Measurements from ENCODE around the gene DRC1.

DRC1 gene

DNA sequence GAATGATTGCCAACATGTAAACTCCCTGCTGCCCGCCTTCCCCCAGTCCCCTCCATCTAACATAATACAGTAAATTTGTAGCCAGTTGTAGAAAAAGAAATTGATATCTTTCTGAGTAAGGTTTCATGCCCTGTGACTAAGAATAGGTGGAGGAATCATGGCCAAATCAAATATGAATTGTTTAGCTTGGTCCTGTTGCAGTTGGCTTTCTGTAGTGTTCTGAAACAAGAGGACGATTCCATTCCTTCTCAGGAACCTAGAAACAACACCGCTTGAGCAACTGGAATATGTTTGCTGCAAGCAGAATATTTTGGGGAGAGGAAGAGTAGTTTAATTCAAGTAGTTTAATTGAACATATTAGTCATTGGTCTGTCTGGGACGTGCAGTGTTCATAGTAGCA, 7.0 kb upstream of the DRC1 start:
- DNase-seq, result no peak
- Histone ChIP-seq H3K27me3 (replicated peaks) (no peaks in the 10 kb centered on the region), H3K36me3 (replicated peaks) (peaks cover 2% of the 10 kb centered on the region), H3K27ac (no peak overlapping the region), H3K4me3 (ENCODE audit: low read depth, low read length) (no peak overlapping the region)
- TF ChIP-seq, protein P1, sequence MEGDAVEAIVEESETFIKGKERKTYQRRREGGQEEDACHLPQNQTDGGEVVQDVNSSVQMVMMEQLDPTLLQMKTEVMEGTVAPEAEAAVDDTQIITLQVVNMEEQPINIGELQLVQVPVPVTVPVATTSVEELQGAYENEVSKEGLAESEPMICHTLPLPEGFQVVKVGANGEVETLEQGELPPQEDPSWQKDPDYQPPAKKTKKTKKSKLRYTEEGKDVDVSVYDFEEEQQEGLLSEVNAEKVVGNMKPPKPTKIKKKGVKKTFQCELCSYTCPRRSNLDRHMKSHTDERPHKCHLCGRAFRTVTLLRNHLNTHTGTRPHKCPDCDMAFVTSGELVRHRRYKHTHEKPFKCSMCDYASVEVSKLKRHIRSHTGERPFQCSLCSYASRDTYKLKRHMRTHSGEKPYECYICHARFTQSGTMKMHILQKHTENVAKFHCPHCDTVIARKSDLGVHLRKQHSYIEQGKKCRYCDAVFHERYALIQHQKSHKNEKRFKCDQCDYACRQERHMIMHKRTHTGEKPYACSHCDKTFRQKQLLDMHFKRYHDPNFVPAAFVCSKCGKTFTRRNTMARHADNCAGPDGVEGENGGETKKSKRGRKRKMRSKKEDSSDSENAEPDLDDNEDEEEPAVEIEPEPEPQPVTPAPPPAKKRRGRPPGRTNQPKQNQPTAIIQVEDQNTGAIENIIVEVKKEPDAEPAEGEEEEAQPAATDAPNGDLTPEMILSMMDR (IDR thresholded peaks at IDR 0.05; ENCODE audit: low read depth, low read length, missing control alignments), result no peak
- in situ Hi-C loops (cut with HindIII; ENCODE audit: low pct_ligation_motif_present, low sequenced_read_pairs), result no loop called here

DNA sequence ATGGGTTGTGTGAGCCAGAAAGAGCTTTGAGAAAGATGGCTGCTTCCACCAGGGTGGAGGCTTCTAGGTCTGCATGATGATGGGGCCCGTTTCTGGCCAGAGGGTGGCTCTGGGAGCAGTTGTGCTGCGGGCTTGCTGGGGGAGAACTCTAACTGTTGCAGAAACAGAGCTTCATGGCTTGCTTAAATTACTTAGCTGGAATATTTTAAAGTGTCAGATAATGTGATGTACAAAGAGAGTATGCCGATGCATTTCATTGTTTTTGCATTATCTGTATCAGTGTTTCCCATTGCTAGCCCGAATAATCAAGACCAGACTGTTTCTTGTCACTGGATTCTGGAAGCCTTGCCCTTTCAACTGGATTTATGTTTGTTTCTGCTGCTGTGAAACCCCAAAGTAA, 6.3 kb upstream of the DRC1 start:
- no peak overlapping the region for H3K27ac ChIP-seq
- TF ChIP-seq, protein P1 (IDR thresholded peaks at IDR 0.05; ENCODE audit: low read depth, low read length, missing control alignments), result no peak
- in situ Hi-C loops (cut with HindIII; ENCODE audit: low pct_ligation_motif_present, low sequenced_read_pairs), result no loop called here
- H3K36me3 ChIP-seq (replicated peaks), result peaks cover 2% of the 10 kb centered on the region
- DNase-seq, result no peak
- H3K4me3 ChIP-seq (ENCODE audit: low read depth, low read length), result no peak overlapping the region
- H3K27me3 ChIP-seq (replicated peaks), result no peaks in the 10 kb centered on the region

DNA sequence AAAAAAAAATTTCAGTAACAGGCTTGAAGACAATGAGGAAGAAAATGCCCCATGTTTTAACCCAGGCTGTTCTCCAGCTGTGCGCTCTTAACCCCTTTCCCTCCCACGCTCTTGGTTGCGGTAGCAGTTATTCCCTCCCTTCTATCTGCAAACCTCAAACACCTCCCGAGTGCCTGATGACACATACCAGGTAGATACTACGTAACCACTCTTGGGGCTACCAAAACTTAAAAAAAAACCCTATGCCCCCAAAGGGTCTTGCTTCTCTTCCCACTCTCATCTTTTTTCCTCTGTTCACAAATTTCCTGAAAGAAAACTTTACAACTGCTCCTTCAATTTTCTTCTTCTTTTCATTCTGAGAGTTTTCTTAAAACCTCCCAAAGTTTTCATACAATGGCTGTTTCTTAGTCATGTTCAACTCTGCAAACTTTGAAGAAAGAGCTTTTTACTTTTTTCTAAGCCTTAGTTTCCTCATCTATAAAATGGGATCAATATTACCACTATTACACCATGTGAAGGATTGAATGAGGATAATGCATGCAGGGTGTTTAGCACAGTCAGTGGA, 4.9 kb upstream of the DRC1 start:
- TF ChIP-seq, protein P1 (IDR thresholded peaks at IDR 0.05; ENCODE audit: low read depth, low read length, missing control alignments), result no peak
- Histone ChIP-seq H3K36me3 (replicated peaks) (no peaks in the 10 kb centered on the region), H3K27me3 (replicated peaks) (no peaks in the 10 kb centered on the region), H3K27ac (no peak overlapping the region), H3K4me3 (ENCODE audit: low read depth, low read length) (no peak overlapping the region)
- in situ Hi-C loops (cut with HindIII; ENCODE audit: low pct_ligation_motif_present, low sequenced_read_pairs), result no loop called here
- no peak for DNase-seq

- Histone ChIP-seq H3K27me3 (replicated peaks) (no peaks in the 10 kb centered on the region), H3K36me3 (replicated peaks) (no peaks in the 10 kb centered on the region), H3K27ac (no peak overlapping the region), H3K4me3 (ENCODE audit: low read depth, low read length) (no peak overlapping the region)
- TF ChIP-seq, protein P1 (IDR thresholded peaks at IDR 0.05; ENCODE audit: low read depth, low read length, missing control alignments), result no peak
- no peak for DNase-seq
- in situ Hi-C loops (cut with HindIII; ENCODE audit: low pct_ligation_motif_present, low sequenced_read_pairs), result no loop called here
Observed at GRCh38 chr2:26399771-26400376, 1.8 kb upstream of the DRC1 start.

DNA sequence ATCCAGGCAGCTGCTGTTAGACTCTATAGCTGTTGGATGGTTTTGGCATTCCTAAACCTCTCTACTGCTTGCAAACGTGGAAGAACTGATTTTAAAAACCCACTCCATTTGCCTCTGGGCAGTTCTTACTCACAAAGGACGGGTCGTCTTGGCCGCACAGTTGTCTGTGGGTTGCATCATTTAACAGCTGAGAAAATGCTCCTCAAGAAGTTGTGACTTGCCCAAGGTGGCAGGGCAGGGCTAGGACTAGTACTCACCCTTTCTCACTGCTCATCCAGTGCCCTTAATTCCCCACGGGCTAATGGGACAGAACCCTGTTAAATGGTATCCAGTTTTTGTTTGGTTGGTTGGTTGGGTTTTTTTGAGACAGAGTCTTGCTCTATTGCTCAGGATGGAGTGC, 997 bp upstream of the DRC1 start:
- no peak overlapping the region for H3K4me3 ChIP-seq (ENCODE audit: low read depth, low read length)
- TF ChIP-seq, protein P1 (IDR thresholded peaks at IDR 0.05; ENCODE audit: low read depth, low read length, missing control alignments), result no peak
- in situ Hi-C loops (cut with HindIII; ENCODE audit: low pct_ligation_motif_present, low sequenced_read_pairs), result no loop called here
- H3K36me3 ChIP-seq (replicated peaks), result no peaks in the 10 kb centered on the region
- no peaks in the 10 kb centered on the region for H3K27me3 ChIP-seq (replicated peaks)
- no peak for DNase-seq
- no peak overlapping the region for H3K27ac ChIP-seq

DNA sequence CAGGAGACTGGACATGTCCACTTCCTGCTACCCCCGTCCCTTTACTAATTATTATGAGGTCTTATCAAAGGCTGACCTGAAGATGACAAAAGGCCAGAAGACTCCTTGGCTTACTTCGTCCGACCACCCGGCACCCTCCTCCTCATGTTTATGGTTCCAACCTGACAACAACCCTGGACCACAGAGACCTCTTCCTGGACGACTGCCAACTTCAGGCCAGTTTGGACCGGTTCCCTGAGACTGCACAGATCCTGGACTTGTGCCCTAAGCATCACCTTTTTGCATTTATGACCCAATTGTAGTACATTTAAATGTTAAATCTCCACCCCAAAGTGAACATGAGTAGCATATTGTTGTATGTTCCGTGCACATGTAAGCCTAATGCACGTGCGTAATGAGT, 5.8 kb downstream of the DRC1 start:
- no peak for DNase-seq
- no peak overlapping the region for H3K4me3 ChIP-seq (ENCODE audit: low read depth, low read length)
- H3K27me3 ChIP-seq (replicated peaks), result no peaks in the 10 kb centered on the region
- TF ChIP-seq, protein P1 (IDR thresholded peaks at IDR 0.05; ENCODE audit: low read depth, low read length, missing control alignments), result no peak
- in situ Hi-C loops (cut with HindIII; ENCODE audit: low pct_ligation_motif_present, low sequenced_read_pairs), result no loop called here
- no peaks in the 10 kb centered on the region for H3K36me3 ChIP-seq (replicated peaks)
- no peak overlapping the region for H3K27ac ChIP-seq
